Fibroblast of peridontal ligament (primary cell): ENCODE data around the gene TLR2.
A peak's percentile ranks its signal among the peaks of the same experiment; 100 is the strongest.

Experiments used
- DNase-seq: peaks from one replicate; pipeline ENCODE4 v3.0.0-alpha.2; 2010; ENCODE audit errors: extremely low read depth

TLR2 gene

DNA sequence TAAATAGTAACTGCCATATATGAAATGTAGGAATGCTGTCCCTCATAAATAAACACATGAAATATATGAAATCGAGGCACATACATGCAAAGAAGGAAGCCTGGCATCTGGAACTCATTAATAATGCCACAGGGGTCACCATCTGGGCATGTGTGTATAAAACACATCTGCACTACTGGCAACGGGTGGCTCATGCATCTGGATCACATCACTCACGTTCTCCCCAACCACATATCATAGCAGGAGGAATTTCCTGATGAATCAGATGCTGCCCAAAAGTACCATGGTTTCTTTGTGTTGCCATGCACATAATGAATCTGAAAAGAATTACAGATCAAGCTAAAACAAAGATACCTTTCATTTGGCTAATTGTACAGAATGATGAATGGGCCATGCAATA, 47.2 kb downstream of the TLR2 start:
- peak; percentile 92 for DNase-seq

DNA sequence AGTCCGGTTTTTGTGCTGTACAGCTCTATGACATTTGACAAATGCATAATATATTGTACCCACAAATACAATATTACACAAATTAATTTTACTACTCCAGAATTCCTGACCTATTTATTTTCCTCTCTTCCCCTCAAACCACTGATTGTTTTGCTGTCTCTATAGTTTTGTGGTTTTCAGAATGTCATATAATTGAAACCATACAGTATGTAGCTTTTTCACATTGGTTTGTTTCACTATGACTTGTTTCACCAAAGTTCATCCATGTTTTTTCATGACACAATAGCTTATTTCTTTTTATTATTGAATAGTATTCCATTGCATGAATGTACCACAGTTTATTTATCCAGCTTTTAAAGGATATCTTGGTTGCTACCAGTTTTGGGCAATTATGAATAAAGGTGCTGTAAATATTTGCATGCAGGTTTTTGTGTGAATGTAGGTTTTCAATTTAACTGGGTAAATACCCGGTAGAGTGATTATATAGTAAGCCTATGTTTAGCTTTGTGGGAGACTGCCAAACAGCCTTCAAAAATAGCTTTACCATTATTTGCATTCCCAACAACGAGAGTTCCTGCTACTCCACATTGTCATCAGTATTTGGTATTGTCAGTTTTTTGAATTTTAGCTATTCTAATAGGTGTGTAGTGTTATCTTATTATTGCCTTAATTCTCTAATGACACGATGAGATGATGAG, 49.8 kb downstream of the TLR2 start:
- peak; percentile 32 for DNase-seq

DNA sequence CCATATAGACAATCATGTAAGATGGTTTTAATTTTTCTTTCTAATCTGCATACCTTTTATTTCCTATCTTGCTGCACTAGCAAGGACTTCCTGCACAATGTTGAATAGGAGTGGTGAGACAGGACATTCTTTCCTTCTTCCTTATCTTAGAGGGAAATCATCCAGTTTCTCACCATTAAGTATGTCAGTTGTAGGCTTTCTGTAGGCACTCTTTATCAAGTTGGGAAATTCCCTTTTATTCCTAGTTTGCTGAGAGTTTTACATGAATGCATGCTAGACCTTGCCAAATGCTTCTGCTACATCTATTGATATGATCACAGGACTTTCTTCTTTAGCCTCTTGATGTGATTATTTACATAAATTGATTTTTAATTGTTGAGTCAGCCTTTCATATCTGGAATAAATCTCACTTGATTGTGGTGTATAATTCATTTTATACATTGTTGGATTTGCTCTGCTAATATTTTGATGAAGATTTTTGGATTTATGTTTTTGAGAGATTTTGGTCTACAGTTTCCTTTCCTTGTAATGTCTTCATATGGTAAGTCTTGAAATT, 51.9 kb downstream of the TLR2 start:
- no peak for DNase-seq

GRCh38 chr4:153741541-153741940, 57.5 kb downstream of the TLR2 start:
- no peak for DNase-seq

- no peak for DNase-seq
Measured at GRCh38 chr4:153745651-153746050, 61.6 kb downstream of the TLR2 start.

GRCh38 chr4:153747406-153747955, 63.4 kb downstream of the TLR2 start:
- no peak for DNase-seq

DNA sequence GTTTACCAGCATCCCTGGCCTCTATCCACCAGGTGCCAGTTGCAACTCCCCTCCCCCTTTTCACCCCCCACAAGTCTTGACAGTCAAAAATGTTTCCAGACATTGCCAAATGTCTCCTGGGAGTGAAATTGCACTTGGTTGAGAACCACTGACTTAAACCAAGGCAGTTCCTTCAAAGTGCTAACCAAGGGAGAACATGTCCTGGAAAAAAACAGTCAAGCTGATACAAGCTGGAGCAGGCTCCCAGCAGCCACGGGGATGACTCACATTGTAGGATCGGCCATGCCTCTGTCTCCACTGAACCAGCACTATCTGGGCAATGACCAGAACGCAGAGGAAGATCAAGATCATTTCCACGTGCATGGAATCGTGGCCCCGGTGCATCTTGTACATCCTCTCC, 64.3 kb downstream of the TLR2 start:
- DNase-seq = peak; percentile 54

DNA sequence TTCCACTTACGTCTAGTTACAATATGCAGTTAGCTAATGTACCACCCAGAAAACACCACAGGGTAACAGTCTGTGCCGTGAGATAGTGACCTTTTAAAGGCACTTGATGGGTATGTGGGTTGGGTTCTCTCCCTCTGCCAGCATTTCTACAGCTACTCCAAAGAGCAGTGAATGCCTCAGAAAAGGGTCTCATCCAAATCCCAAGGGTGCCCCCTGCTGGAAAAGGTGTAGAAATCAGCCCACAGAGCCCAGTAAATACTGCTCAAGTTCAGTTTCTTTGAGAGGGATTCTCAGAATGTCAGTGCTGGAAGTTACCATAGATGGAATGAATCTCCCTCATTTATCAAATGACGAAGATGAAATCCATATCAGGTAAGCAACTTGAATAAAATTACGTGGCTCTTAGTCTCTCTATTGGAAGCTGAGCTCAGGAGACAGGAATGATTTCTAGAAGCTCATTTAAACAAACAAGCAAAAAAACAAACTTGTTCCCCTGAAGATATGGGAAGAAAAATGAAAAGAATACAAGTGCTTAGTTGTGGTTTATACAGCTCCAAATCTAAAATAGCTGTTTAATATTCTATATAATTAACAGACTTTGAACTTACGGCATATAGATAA, 66.2 kb downstream of the TLR2 start:
- DNase-seq = peak; percentile 83

DNA sequence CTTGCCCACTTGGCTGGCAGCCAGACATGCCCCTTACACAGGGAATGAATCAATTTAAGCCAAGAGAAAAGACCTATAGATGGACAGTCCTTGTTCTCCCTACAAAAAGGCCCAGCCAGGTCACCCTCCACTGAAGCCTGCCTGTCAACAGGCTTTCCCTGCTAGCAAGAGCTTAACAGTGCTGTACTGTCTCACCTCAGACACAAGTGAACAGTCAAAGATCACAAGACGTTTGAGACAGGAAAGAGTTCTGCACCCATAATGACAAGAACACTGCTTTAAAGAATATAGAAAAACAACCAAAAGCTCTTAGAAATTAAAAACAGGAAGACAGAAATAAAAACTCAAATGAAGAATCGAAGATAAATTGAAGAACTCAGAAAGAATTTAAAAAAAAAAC, 71.1 kb downstream of the TLR2 start:
- DNase-seq = no peak
